AG04449 (cell line): Measurements from ENCODE around the gene PDIA3.

Experiments used
- CTCF ChIA-PET: fragments of 350-600 bp; formaldehyde crosslinking; extraction: SDS; loops from one replicate; lab custom pipeline; 2021; ENCODE audit warnings: antibody characterized with exemption; lab: Yijun Ruan, JAX
- POLR2A ChIA-PET: fragments of 400-600, 350-600 bp; formaldehyde crosslinking; extraction: SDS; loops from one replicate; lab custom pipeline; 2020; ENCODE audit warnings: antibody characterized with exemption, inconsistent platforms; lab: Yijun Ruan, JAX
- DNase-seq: peaks from one replicate; pipeline ENCODE4 v3.0.0-alpha.2; 2010; ENCODE audit warnings: low read depth, low spot score
- H3K4me3 ChIP-seq: 2 replicates; pipeline ENCODE4 v1.5.1; 2011; ENCODE audit warnings: low read depth, mild to moderate bottlenecking, control low read depth, low read length
- CTCF ChIP-seq: IDR thresholded peaks from one replicate; pipeline ENCODE4 v1.5.1; 2011; ENCODE audit warnings: mild to moderate bottlenecking, moderate library complexity, low read length, control low read depth, inconsistent platforms; ENCODE audit not compliant: insufficient read depth; ENCODE audit errors: missing control alignments

The PDIA3 gene

GRCh38 chr15:43748376-43748775, 2.1 kb downstream of the PDIA3 start:
- ChIA-PET CTCF (no interaction called here), POLR2A (interaction anchor here (0.7 kb wide), 1 partner anchor 226 kb away, joined by 3 read pairs; no protein-coding TSS in a partner anchor)
- H3K4me3 ChIP-seq: peak overlapping the region; percentile 74
- no peak for TF ChIP-seq CTCF
- no peak for DNase-seq

- CTCF ChIA-PET: interaction anchor here (1.9 kb wide), 1 partner anchor 20 kb away, joined by 15 read pairs; no protein-coding TSS in a partner anchor
- TF ChIP-seq CTCF: no peak
- POLR2A ChIA-PET: no interaction called here
- H3K4me3 ChIP-seq: no peak overlapping the region
- DNase-seq: no peak
Observed at GRCh38 chr15:43749690-43750345, 3.6 kb downstream of the PDIA3 start.

GRCh38 chr15:43751885-43752284, 5.6 kb downstream of the PDIA3 start:
- ChIA-PET POLR2A (no interaction called here), CTCF (interaction anchor here (1.9 to 9.5 kb wide), 2 partner anchors 18 kb away, joined by 15 to 73 read pairs; no protein-coding TSS in a partner anchor)
- TF ChIP-seq CTCF: no peak
- DNase-seq: no peak
- H3K4me3 ChIP-seq: no peak overlapping the region

GRCh38 chr15:43762824-43763223, 16.6 kb downstream of the PDIA3 start:
- no peak overlapping the region for H3K4me3 ChIP-seq
- POLR2A ChIA-PET: no interaction called here
- no peak for DNase-seq
- TF ChIP-seq CTCF: no peak
- CTCF ChIA-PET: interaction anchor here (1.5 kb wide), 1 partner anchor 14 kb away, joined by 5 read pairs; the partner anchor contains the start of gene ELL3

- no peak overlapping the region for H3K4me3 ChIP-seq
- DNase-seq: no peak
- POLR2A ChIA-PET: no interaction called here
- CTCF ChIA-PET: interaction anchor here (0.7 to 1.5 kb wide), 4 partner anchors 9 to 25 kb away, joined by 3 to 5 read pairs (median 3); partner anchors contain the start of gene ELL3
- TF ChIP-seq CTCF: no peak
Observed at GRCh38 chr15:43763819-43764446, 17.7 kb downstream of the PDIA3 start.

- ChIA-PET POLR2A (no interaction called here), CTCF (interaction anchor here (0.8 to 4.9 kb wide), 15 partner anchors 8 to 353 kb away, joined by 3 to 73 read pairs (median 5); partner anchors contain the start of gene ELL3)
- no peak overlapping the region for H3K4me3 ChIP-seq
- no peak for DNase-seq
- TF ChIP-seq CTCF: peak; percentile 76
Observed at GRCh38 chr15:43769584-43770228, 23.5 kb downstream of the PDIA3 start.
